HEK293 (cell line): ENCODE data around the gene N4BP2L2.

ENCODE experiments used
- CTCF ChIA-PET: fragments of 350-600 bp; formaldehyde crosslinking; extraction: SDS; loops from one replicate; lab custom pipeline; 2021; ENCODE audit warnings: antibody characterized with exemption; lab: Yijun Ruan, JAX
- POLR2A ChIA-PET: fragments of 300-600 bp; formaldehyde crosslinking; extraction: SDS; loops from one replicate; lab custom pipeline; 2020; ENCODE audit warnings: antibody characterized with exemption, inconsistent platforms; lab: Yijun Ruan, JAX
- H3K27ac ChIP-seq: fragments of 200-500 bp; sonication (Bioruptor generic); 2 replicates; pipeline ENCODE4 v1.5.1; 2014; ENCODE audit warnings: low read depth, low read length, control low read depth, inconsistent platforms; ENCODE audit errors: extremely low read depth
- H3K36me3 ChIP-seq, 2 experiments: fragments of 200-500 bp in 1 of 2; sonication (Bioruptor generic) in 1 of 2; 1 replicate in 1 of 2; 2 replicates in 1 of 2; pipeline ENCODE4 v1.5.1; 2014 to 2017; ENCODE audit warnings: inconsistent platforms in 2 of 2, low read length in 2 of 2; ENCODE audit not compliant: control insufficient read depth in 2 of 2, insufficient read depth in 1 of 2
- H3K4me1 ChIP-seq: fragments of 200-500 bp; sonication (Bioruptor generic); 2 replicates; pipeline ENCODE4 v1.5.1; 2014; ENCODE audit warnings: mild to moderate bottlenecking, low read length, inconsistent platforms; ENCODE audit not compliant: control insufficient read depth, insufficient read depth
- H3K4me3 ChIP-seq: 2 replicates; pipeline ENCODE4 v1.5.1; 2011; ENCODE audit warnings: low read depth, mild to moderate bottlenecking, control low read depth, low read length, moderate library complexity
- H3K9me3 ChIP-seq: fragments of 200-500 bp; sonication (Bioruptor generic); 2 replicates; pipeline ENCODE4 v1.5.1; 2014; ENCODE audit warnings: low read depth, low read length, inconsistent platforms; ENCODE audit not compliant: control insufficient read depth, insufficient read depth
- BCL11A ChIP-seq: fragments of 450-650 bp; formaldehyde crosslinking; IDR thresholded peaks from 2 replicates; pipeline ENCODE4 v1.5.1; 2016; ENCODE audit warnings: low read depth, missing biosample characterization, missing genetic modification characterization
- EGR2 ChIP-seq: fragments of 450-650 bp; formaldehyde crosslinking; IDR thresholded peaks from 2 replicates; pipeline ENCODE4 v1.5.1; 2016; ENCODE audit warnings: low read depth, missing biosample characterization, missing genetic modification characterization
- KLF9 ChIP-seq: fragments of 450-650 bp; formaldehyde crosslinking; IDR thresholded peaks from 2 replicates; pipeline ENCODE4 v1.5.1; 2016; ENCODE audit warnings: missing biosample characterization, missing genetic modification characterization, low read depth
- MEIS1 ChIP-seq: sonication (generic); formaldehyde crosslinking; IDR thresholded peaks from 2 replicates; pipeline ENCODE4 v1.8.1; 2022; ENCODE audit warnings: missing genetic modification reagents, mild to moderate bottlenecking, borderline replicate concordance
- REPIN1 ChIP-seq: fragments of 450-650 bp; formaldehyde crosslinking; IDR thresholded peaks from 2 replicates; pipeline ENCODE4 v1.5.1; 2017; ENCODE audit warnings: missing biosample characterization, missing genetic modification characterization, low read depth
- SCRT1 ChIP-seq: fragments of 450-650 bp; formaldehyde crosslinking; IDR thresholded peaks from 2 replicates; pipeline ENCODE4 v1.5.1; 2016; ENCODE audit warnings: missing biosample characterization, missing genetic modification characterization, borderline replicate concordance
- TRIM28 ChIP-seq: IDR thresholded peaks from 2 replicates; pipeline ENCODE4 v1.6.1; 2011; ENCODE audit warnings: low read length, control low read depth, borderline replicate concordance
- ZNF10 ChIP-seq: fragments of 450-650 bp; formaldehyde crosslinking; IDR thresholded peaks from 2 replicates; pipeline ENCODE4 v1.5.1; 2017; ENCODE audit warnings: missing biosample characterization, missing genetic modification characterization
- ZNF138 ChIP-seq: fragments of 450-650 bp; formaldehyde crosslinking; IDR thresholded peaks from 2 replicates; pipeline ENCODE4 v1.5.1; 2016; ENCODE audit warnings: missing biosample characterization, missing genetic modification characterization, borderline replicate concordance
- ZNF248 ChIP-seq: fragments of 450-650 bp; formaldehyde crosslinking; IDR thresholded peaks from 2 replicates; pipeline ENCODE4 v1.5.1; 2017; ENCODE audit warnings: missing biosample characterization, missing genetic modification characterization
- ZNF311 ChIP-seq: fragments of 450-650 bp; formaldehyde crosslinking; IDR thresholded peaks from 2 replicates; pipeline ENCODE4 v1.5.1; 2017; ENCODE audit warnings: missing biosample characterization, missing genetic modification characterization, borderline replicate concordance
- ZNF341 ChIP-seq: fragments of 450-650 bp; formaldehyde crosslinking; IDR thresholded peaks from 2 replicates; pipeline ENCODE4; 2016; ENCODE audit warnings: low read depth, missing biosample characterization, missing genetic modification characterization
- ZNF473 ChIP-seq: fragments of 450-650 bp; formaldehyde crosslinking; IDR thresholded peaks from 2 replicates; pipeline ENCODE4 v1.5.1; 2017; ENCODE audit warnings: missing biosample characterization, missing genetic modification characterization
- ZNF558 ChIP-seq: fragments of 450-650 bp; formaldehyde crosslinking; IDR thresholded peaks from 2 replicates; pipeline ENCODE4 v1.5.1; 2016; ENCODE audit warnings: missing biosample characterization, missing genetic modification characterization
- ZNF623 ChIP-seq: fragments of 450-650 bp; formaldehyde crosslinking; IDR thresholded peaks from 2 replicates; pipeline ENCODE4 v1.5.1; 2016; ENCODE audit warnings: missing biosample characterization, missing genetic modification characterization
- ZNF654 ChIP-seq: fragments of 450-650 bp; formaldehyde crosslinking; IDR thresholded peaks from 2 replicates; pipeline ENCODE4 v1.5.1; 2016; ENCODE audit warnings: low read depth, missing biosample characterization, missing genetic modification characterization
- ZNF792 ChIP-seq: fragments of 450-650 bp; formaldehyde crosslinking; IDR thresholded peaks from 2 replicates; pipeline ENCODE4 v1.5.1; 2016; ENCODE audit warnings: missing biosample characterization, missing genetic modification characterization
- ZXDB ChIP-seq: fragments of 450-650 bp; formaldehyde crosslinking; IDR thresholded peaks from 2 replicates; pipeline ENCODE4 v1.5.1; 2016; ENCODE audit warnings: missing biosample characterization, missing genetic modification characterization
- TF ChIP-seq, protein P1 (sequence below): fragments of 450-650 bp; formaldehyde crosslinking; IDR thresholded peaks from 2 replicates; pipeline ENCODE4 v1.5.1; 2016; ENCODE audit warnings: missing biosample characterization, missing genetic modification characterization
- TF ChIP-seq, protein P2 (sequence below): fragments of 450-650 bp; formaldehyde crosslinking; IDR thresholded peaks from 2 replicates; pipeline ENCODE4 v1.5.1; 2017; ENCODE audit warnings: missing biosample characterization, missing genetic modification characterization
- TF ChIP-seq, protein P3 (sequence below): fragments of 450-650 bp; formaldehyde crosslinking; IDR thresholded peaks from 2 replicates; pipeline ENCODE4 v1.5.1; 2016; ENCODE audit warnings: missing biosample characterization, missing genetic modification characterization
- TF ChIP-seq, protein P4 (sequence below): fragments of 450-650 bp; formaldehyde crosslinking; IDR thresholded peaks from 2 replicates; pipeline ENCODE4 v1.5.1; 2016; ENCODE audit warnings: missing biosample characterization, missing genetic modification characterization
- TF ChIP-seq, protein P5 (sequence below): fragments of 450-650 bp; IDR thresholded peaks from 2 replicates; pipeline ENCODE4 v1.5.1; 2018; ENCODE audit warnings: missing biosample characterization, missing genetic modification characterization
- TF ChIP-seq, protein P6 (sequence below): fragments of 450-650 bp; formaldehyde crosslinking; optimal IDR thresholded peaks from 2 replicates; pipeline ENCODE3; 2016; ENCODE audit warnings: missing biosample characterization, mild to moderate bottlenecking, missing genetic modification characterization

Gene N4BP2L2

DNA sequence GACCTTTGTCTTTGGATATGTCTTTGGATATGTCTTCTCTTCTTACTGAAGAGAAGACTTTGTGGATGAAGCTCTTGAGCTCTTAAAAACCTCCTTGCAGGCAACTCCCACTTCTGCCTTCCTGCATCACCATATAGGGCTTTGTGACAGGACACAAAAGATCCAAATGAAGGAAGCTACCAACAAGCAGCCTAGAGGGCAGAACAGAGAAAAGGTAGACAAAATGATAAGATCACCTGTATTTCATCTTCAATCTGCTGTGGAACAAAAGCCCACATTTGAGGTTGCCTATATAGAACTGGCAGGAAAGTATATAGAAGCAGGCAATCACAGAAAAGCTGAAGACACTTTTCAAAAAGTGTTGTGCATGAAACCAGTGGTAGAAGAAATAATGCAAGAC, 153.2 kb downstream of the N4BP2L2 start (continued):
- TF ChIP-seq BCL11A (no peak), ZNF654 (tag by site-specific recombination) (no peak), MEIS1 (CRISPR knock-in tag) (no peak)

DNA sequence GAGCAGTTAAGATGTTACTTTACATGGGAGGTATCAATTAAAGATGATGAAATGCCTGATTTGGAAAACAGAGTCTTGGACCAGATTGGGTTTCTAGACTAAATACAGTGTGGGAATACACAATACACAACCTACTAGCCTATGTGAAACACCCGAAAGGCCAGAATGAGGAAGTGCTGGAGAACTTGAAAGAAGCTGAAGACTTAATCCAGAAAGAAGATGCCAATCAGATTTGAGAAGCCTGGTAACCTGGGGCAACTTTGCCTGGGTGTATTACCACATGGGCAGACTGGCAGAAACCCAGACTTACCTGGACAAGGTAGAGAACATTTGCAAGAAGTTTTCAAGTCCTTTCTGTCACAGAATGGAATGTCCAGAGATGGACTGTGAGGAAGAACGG, 153.9 kb downstream of the N4BP2L2 start:
- CTCF ChIA-PET, result no interaction called here
- no peak for TF ChIP-seq ZNF248
- TF ChIP-seq REPIN1 (tag by site-specific recombination), result no peak
- TF ChIP-seq, protein P1, sequence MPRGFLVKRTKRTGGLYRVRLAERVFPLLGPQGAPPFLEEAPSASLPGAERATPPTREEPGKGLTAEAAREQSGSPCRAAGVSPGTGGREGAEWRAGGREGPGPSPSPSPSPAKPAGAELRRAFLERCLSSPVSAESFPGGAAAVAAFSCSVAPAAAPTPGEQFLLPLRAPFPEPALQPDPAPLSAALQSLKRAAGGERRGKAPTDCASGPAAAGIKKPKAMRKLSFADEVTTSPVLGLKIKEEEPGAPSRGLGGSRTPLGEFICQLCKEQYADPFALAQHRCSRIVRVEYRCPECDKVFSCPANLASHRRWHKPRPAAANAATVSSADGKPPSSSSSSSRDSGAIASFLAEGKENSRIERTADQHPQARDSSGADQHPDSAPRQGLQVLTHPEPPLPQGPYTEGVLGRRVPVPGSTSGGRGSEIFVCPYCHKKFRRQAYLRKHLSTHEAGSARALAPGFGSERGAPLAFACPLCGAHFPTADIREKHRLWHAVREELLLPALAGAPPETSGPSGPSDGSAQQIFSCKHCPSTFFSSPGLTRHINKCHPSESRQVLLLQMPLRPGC (tag by site-specific recombination), result no peak
- no peak for TF ChIP-seq EGR2 (tag by site-specific recombination)
- no peak for TF ChIP-seq ZNF311 (tag by site-specific recombination)
- no peak for TF ChIP-seq ZNF473 (tag by site-specific recombination)
- TF ChIP-seq ZXDB (tag by site-specific recombination), result no peak
- TF ChIP-seq, protein P2, sequence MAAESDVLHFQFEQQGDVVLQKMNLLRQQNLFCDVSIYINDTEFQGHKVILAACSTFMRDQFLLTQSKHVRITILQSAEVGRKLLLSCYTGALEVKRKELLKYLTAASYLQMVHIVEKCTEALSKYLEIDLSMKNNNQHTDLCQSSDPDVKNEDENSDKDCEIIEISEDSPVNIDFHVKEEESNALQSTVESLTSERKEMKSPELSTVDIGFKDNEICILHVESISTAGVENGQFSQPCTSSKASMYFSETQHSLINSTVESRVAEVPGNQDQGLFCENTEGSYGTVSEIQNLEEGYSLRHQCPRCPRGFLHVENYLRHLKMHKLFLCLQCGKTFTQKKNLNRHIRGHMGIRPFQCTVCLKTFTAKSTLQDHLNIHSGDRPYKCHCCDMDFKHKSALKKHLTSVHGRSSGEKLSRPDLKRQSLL (tag by site-specific recombination), result no peak
- TF ChIP-seq ZNF623 (tag by site-specific recombination), result no peak
- TF ChIP-seq, protein P3, sequence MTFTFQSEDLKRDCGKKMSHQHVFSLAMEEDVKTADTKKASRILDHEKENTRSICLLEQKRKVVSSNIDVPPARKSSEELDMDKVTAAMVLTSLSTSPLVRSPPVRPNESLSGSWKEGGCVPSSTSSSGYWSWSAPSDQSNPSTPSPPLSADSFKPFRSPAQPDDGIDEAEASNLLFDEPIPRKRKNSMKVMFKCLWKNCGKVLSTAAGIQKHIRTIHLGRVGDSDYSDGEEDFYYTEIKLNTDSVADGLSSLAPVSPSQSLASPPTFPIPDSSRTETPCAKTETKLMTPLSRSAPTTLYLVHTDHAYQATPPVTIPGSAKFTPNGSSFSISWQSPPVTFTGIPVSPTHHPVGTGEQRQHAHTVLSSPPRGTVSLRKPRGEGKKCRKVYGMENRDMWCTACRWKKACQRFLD, result no peak
- no peak for TF ChIP-seq ZNF138
- TF ChIP-seq KLF9, result no peak
- no peak overlapping the region for H3K4me3 ChIP-seq
- POLR2A ChIA-PET, result no interaction called here
- no peak overlapping the region for H3K27ac ChIP-seq
- H3K9me3 ChIP-seq, result no peaks in the 10 kb centered on the region
- peaks cover 0 to 44% of the 10 kb centered on the region in 2 experiments; a peak in 1 of 3 replicates for H3K36me3 ChIP-seq
- no peaks in the 10 kb centered on the region for H3K4me1 ChIP-seq

DNA sequence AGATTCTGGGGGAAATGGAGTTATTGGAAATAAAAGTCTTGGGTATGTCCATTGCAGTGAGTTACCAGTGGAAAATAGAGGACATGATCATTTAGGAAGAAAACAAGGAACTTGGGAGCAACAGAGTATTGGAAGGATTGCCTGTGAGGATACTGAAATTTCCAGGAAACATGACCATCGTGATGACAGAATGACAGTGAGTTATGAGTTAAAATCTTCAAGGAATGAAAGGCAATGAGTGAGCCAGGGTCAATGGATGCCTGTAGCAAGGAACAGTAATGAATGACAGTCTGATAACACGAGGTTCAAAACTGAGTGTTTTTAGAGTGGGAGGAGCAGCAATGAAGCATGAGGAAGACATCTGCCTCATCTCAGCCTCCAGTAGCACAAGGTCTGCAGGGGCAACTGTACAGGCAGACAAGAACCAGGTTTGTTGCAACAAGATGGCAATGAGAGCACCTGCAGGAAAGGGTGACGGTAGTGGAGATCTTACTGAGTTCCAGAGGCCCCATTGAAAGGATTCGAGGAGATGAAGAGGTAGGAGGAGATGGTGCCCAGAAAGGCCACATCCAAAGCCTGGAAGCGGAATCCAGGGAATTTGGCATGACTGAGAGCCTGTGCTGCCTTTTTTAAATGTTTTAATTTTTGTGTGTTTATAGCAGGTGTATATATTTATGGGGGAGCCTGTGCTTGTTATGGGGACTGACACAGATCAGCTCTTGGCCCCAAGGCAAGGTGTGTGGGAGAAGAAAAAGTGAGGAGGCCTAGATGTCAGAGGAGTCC, 154.6 kb downstream of the N4BP2L2 start:
- no peaks in the 10 kb centered on the region for H3K9me3 ChIP-seq
- POLR2A ChIA-PET, result no interaction called here
- TF ChIP-seq, protein P4, sequence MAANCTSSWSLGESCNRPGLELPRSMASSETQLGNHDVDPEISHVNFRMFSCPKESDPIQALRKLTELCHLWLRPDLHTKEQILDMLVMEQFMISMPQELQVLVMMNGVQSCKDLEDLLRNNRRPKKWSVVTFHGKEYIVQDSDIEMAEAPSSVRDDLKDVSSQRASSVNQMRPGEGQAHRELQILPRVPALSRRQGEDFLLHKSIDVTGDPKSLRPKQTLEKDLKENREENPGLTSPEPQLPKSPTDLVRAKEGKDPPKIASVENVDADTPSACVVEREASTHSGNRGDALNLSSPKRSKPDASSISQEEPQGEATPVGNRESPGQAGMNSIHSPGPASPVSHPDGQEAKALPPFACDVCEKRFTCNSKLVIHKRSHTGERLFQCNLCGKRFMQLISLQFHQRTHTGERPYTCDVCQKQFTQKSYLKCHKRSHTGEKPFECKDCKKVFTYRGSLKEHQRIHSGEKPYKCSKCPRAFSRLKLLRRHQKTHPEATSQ, result no peak
- TF ChIP-seq, protein P5, sequence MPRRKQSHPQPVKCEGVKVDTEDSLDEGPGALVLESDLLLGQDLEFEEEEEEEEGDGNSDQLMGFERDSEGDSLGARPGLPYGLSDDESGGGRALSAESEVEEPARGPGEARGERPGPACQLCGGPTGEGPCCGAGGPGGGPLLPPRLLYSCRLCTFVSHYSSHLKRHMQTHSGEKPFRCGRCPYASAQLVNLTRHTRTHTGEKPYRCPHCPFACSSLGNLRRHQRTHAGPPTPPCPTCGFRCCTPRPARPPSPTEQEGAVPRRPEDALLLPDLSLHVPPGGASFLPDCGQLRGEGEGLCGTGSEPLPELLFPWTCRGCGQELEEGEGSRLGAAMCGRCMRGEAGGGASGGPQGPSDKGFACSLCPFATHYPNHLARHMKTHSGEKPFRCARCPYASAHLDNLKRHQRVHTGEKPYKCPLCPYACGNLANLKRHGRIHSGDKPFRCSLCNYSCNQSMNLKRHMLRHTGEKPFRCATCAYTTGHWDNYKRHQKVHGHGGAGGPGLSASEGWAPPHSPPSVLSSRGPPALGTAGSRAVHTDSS (tag by site-specific recombination), result no peak
- TF ChIP-seq ZNF473 (tag by site-specific recombination) (no peak), ZNF10 (no peak), SCRT1 (tag by site-specific recombination) (no peak), ZNF792 (tag by site-specific recombination) (no peak), ZNF341 (tag by site-specific recombination) (no peak), TRIM28 (no peak), ZNF558 (tag by site-specific recombination) (no peak)
- TF ChIP-seq, protein P6, sequence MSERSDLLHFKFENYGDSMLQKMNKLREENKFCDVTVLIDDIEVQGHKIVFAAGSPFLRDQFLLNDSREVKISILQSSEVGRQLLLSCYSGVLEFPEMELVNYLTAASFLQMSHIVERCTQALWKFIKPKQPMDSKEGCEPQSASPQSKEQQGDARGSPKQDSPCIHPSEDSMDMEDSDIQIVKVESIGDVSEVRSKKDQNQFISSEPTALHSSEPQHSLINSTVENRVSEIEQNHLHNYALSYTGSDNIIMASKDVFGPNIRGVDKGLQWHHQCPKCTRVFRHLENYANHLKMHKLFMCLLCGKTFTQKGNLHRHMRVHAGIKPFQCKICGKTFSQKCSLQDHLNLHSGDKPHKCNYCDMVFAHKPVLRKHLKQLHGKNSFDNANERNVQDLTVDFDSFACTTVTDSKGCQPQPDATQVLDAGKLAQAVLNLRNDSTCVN, result no peak
- TF ChIP-seq, protein P1 (tag by site-specific recombination), result no peak

More for the DNA sequence above, 154.6 kb downstream of the N4BP2L2 start:
- CTCF ChIA-PET, result no interaction called here
- Histone ChIP-seq H3K27ac (no peak overlapping the region), H3K4me1 (no peaks in the 10 kb centered on the region), H3K4me3 (no peak overlapping the region), H3K36me3 (peaks cover 0 to 46% of the 10 kb centered on the region in 2 experiments; a peak in 1 of 3 replicates)
